Measurements from ENCODE around the gene CFAP157.
A peak's percentile ranks its signal among the peaks of the same experiment; 100 is the strongest.
"Not testable (repeated sequence)": the region's sequence is repeated elsewhere in the genome, so short reads cannot be mapped to it uniquely, and the experiment has no call there.

CFAP157 gene

GRCh38 chr9:127744398-127745110 lies 37.8 kb downstream of the CFAP157 start:
- no peaks in the 10 kb centered on the region; the same call in 1 of the 2 replicates for H3K36me3 ChIP-seq (ENCODE audit: insufficient read depth, low read length)
- no peaks in the 10 kb centered on the region for H3K4me1 ChIP-seq (ENCODE audit: insufficient read depth, low read length)

GRCh38 chr9:127746959-127747569 lies 40.3 kb downstream of the CFAP157 start:
- Histone ChIP-seq H3K9ac (ENCODE audit: low read depth, low read length) (no peak overlapping the region), H3K4me1 (ENCODE audit: insufficient read depth, low read length) (no peaks in the 10 kb centered on the region), H3K36me3 (ENCODE audit: insufficient read depth, low read length) (no peaks in the 10 kb centered on the region; the same call in 1 of the 2 replicates), H3K9me3 (ENCODE audit: control insufficient read depth, insufficient read depth, low read length) (no peaks in the 10 kb centered on the region)

More at GRCh38 chr9:127744398-127745110, 37.8 kb downstream of the CFAP157 start:
- Histone ChIP-seq H3K9ac (ENCODE audit: low read depth, low read length) (no peak overlapping the region), H3K9me3 (ENCODE audit: control insufficient read depth, insufficient read depth, low read length) (no peaks in the 10 kb centered on the region)

GRCh38 chr9:127749090-127749787 lies 42.5 kb downstream of the CFAP157 start:
- no peak overlapping the region for H3K9ac ChIP-seq (ENCODE audit: low read depth, low read length)
- H3K4me1 ChIP-seq (ENCODE audit: insufficient read depth, low read length): no peaks in the 10 kb centered on the region
- H3K9me3 ChIP-seq (ENCODE audit: control insufficient read depth, insufficient read depth, low read length): no peaks in the 10 kb centered on the region
- H3K36me3 ChIP-seq (ENCODE audit: insufficient read depth, low read length): no peaks in the 10 kb centered on the region; the same call in 1 of the 2 replicates

GRCh38 chr9:127751269-127752054 lies 44.7 kb downstream of the CFAP157 start:
- Histone ChIP-seq H3K4me1 (ENCODE audit: insufficient read depth, low read length) (no peaks in the 10 kb centered on the region; the same call in 1 of the 2 replicates), H3K9me3 (ENCODE audit: control insufficient read depth, insufficient read depth, low read length) (no peaks in the 10 kb centered on the region), H3K36me3 (ENCODE audit: insufficient read depth, low read length) (no peaks in the 10 kb centered on the region; the same call in 1 of the 2 replicates), H3K9ac (ENCODE audit: low read depth, low read length) (no peak overlapping the region)

DNA sequence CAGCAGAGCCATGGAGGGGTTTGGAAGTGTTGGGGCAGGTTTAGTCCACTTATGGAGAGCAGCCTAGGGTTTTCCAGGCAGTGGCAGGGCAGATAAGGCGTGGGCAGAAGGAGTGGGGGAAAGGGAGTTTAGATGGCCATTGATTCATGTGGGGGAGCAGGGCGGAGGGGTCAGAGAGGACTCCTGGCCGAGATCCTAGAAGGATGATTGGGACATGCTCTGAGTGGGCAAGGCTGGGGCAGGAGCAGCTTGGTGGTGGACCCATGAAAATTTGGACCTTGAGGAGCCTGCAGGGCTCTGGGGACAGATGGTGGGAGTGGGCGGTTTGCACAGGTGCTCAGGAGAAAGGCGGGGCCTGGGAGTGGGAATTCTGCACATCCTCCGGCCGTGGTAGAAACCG lies 46.4 kb downstream of the CFAP157 start:
- no peak overlapping the region for H3K9ac ChIP-seq (ENCODE audit: low read depth, low read length)
- H3K36me3 ChIP-seq (ENCODE audit: insufficient read depth, low read length): no peaks in the 10 kb centered on the region; the same call in 1 of the 2 replicates
- no peaks in the 10 kb centered on the region for H3K9me3 ChIP-seq (ENCODE audit: control insufficient read depth, insufficient read depth, low read length)
- no peaks in the 10 kb centered on the region; the same call in 1 of the 2 replicates for H3K4me1 ChIP-seq (ENCODE audit: insufficient read depth, low read length)

- H3K4me1 ChIP-seq (ENCODE audit: insufficient read depth, low read length): no peaks in the 10 kb centered on the region; the same call in 1 of the 2 replicates
- no peak overlapping the region; the same call in 1 of the 2 replicates for H3K9ac ChIP-seq (ENCODE audit: low read depth, low read length)
- no peaks in the 10 kb centered on the region; the same call in 1 of the 2 replicates for H3K36me3 ChIP-seq (ENCODE audit: insufficient read depth, low read length)
- no peaks in the 10 kb centered on the region for H3K9me3 ChIP-seq (ENCODE audit: control insufficient read depth, insufficient read depth, low read length)
Observed at GRCh38 chr9:127753622-127754021, 46.8 kb downstream of the CFAP157 start.

- peak overlapping the region; percentile 58 for H3K9ac ChIP-seq (ENCODE audit: low read depth, low read length)
- H3K9me3 ChIP-seq (ENCODE audit: control insufficient read depth, insufficient read depth, low read length): no peaks in the 10 kb centered on the region
- no peaks in the 10 kb centered on the region; the same call in 1 of the 2 replicates for H3K36me3 ChIP-seq (ENCODE audit: insufficient read depth, low read length)
- no peaks in the 10 kb centered on the region; the same call in 1 of the 2 replicates for H3K4me1 ChIP-seq (ENCODE audit: insufficient read depth, low read length)
Observed at GRCh38 chr9:127754099-127755060, 47.6 kb downstream of the CFAP157 start.

DNA sequence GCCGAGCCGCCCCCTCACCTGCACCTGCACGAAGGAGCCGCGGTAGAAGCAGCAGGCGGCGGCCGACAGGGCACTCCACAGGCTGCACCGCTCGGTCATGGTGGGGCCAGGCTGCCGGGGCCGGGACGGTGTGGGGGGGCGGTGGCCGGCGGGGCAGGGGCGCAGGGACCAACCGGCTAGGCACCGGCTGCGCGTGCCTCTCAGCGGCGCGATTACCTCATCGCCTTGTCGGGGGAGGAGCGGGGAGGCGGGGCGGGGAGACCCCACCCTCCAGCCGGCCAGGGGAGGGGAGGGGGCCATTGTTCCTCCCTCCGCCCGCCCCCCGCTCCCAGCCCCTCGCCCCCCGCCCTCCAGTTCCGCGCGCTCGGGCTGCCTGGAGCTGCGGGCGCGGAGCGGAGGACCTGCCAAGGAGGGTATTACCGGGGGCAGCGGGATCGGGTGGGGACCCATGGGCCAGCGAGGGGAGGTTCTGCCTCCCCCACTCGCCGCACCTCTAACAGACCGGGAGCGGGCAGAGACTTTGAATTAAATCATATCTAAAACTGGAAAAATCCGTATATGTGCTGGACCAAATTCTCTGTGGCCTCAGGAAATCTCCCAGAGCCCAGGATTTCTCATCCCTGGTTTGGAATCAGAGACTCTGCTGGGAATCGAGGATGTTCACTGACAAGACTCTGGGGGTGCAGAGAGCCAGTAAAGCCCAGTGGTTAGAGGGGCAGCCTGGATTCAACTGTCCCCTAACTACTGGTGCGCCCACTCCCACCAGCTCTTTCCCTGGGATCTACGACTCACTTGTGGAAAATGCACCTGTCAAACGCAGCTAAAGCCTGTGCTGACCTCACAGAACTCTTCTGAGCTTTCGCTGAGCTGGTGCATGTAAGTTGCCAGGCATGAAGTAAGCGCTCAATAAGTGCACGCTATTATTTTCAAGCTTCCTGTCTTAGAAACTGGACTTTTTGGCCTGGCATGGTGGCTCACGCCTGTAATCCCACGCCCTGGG lies 48.6 kb downstream of the CFAP157 start:
- no peaks in the 10 kb centered on the region; the same call in 1 of the 2 replicates for H3K4me1 ChIP-seq (ENCODE audit: insufficient read depth, low read length)
- no peaks in the 10 kb centered on the region for H3K9me3 ChIP-seq (ENCODE audit: control insufficient read depth, insufficient read depth, low read length)
- H3K9ac ChIP-seq (ENCODE audit: low read depth, low read length): peak overlapping the region; percentile 58
- no peaks in the 10 kb centered on the region; the same call in 1 of the 2 replicates for H3K36me3 ChIP-seq (ENCODE audit: insufficient read depth, low read length)

- Histone ChIP-seq H3K4me1 (ENCODE audit: insufficient read depth, low read length) (no peaks in the 10 kb centered on the region; the same call in 1 of the 2 replicates), H3K9me3 (ENCODE audit: control insufficient read depth, insufficient read depth, low read length) (no peaks in the 10 kb centered on the region), H3K36me3 (ENCODE audit: insufficient read depth, low read length) (no peaks in the 10 kb centered on the region), H3K9ac (ENCODE audit: low read depth, low read length) (no peak overlapping the region)
Observed at GRCh38 chr9:127756233-127756632, 49.4 kb downstream of the CFAP157 start.

GRCh38 chr9:127756776-127757175 lies 50.0 kb downstream of the CFAP157 start:
- not testable (repeated sequence) for H3K9me3 ChIP-seq (ENCODE audit: control insufficient read depth, insufficient read depth, low read length); H3K4me1 ChIP-seq (ENCODE audit: insufficient read depth, low read length); H3K9ac ChIP-seq (ENCODE audit: low read depth, low read length); H3K36me3 ChIP-seq (ENCODE audit: insufficient read depth, low read length)

- no peaks in the 10 kb centered on the region for H3K36me3 ChIP-seq (ENCODE audit: insufficient read depth, low read length)
- H3K4me1 ChIP-seq (ENCODE audit: insufficient read depth, low read length): peaks cover 13% of the 10 kb centered on the region
- no peak overlapping the region for H3K9ac ChIP-seq (ENCODE audit: low read depth, low read length)
- no peaks in the 10 kb centered on the region for H3K9me3 ChIP-seq (ENCODE audit: control insufficient read depth, insufficient read depth, low read length)
Observed at GRCh38 chr9:127758843-127759242, 52.1 kb downstream of the CFAP157 start.

DNA sequence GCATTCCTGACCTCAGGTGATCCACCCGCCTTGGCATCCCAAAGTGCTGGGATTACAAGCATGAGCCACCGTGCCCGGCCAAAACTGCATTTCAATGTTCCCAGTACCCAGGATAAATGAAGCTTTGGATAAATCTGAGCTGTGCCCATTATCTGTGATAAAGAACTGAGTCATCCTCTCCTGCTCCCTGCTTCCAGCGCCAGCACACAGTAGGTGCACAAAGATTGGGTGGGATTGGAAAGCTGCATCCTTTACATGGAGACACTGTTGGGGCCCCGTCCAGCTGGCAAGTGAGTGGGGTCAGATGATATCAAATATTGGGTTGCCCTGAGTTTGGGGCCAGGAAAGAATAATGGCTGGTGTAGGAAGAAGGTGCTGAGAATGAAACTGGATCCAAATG lies 54.3 kb downstream of the CFAP157 start:
- H3K9me3 ChIP-seq (ENCODE audit: control insufficient read depth, insufficient read depth, low read length): no peaks in the 10 kb centered on the region
- H3K36me3 ChIP-seq (ENCODE audit: insufficient read depth, low read length): no peaks in the 10 kb centered on the region
- peaks cover 19% of the 10 kb centered on the region for H3K4me1 ChIP-seq (ENCODE audit: insufficient read depth, low read length)
- no peak overlapping the region for H3K9ac ChIP-seq (ENCODE audit: low read depth, low read length)
